ENCODE results near the gene DIP2C. TPM values are rescaled to one million over a fixed set of nuclear protein-coding genes. Genes with fewer than 3 reads are reported as not detected.

The DIP2C gene
- total RNA-seq, 2 experiments from 2014 or later, result 0.85 to 0.95 TPM

DNA sequence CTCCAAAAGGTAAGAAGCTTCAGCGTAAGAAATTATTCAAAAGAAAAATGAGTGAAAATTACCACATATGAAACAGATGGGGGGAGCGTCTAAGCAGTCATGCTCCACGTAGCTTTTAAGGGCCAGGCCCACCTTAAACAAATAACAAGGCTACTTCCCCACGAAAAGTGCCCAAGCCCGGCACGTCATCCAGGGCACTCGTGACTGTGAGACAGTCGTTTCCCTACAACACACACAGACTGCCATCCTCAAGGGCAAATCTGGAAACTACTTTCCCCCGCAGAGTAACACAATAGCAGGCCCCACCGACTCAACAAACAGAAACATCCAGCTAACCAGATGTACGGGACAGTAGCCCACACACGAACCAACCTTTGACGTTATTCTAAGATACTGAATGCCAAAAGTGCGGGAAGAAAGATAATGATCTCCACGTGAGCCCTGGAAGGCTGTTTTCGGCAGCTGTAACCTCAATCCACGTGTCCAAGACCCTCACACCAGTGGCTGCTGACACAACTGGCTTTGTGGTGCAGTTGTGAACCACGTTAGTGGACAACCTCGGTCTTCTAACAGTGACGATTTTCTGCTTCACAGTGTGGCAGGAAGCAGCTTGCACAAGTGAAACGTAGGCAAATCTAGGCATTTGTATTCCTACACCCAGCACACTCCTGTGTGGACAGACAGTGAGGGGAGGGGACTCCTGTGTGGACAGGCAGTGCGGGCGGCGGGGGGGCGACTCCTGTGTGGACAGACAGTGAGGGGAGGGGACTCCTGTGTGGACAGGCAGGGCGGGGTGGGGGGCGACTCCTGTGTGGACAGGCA lies 302.5 kb downstream of the DIP2C start:
- intact Hi-C loops (cut with micrococcal nuclease), result no loop called here
- no peak overlapping the region for H3K27ac Mint-ChIP-seq
- H3K9me3 Mint-ChIP-seq, result no peaks in the 10 kb centered on the region
- POLR2A ChIA-PET, result no interaction called here
- no peak for ATAC-seq
- DNase-seq, result no peak
- CTCF ChIA-PET, result interaction anchor here (1.0 kb wide), 1 partner anchor 12 kb away, joined by 3 read pairs; no protein-coding TSS in a partner anchor
- TF ChIP-seq, protein P1, sequence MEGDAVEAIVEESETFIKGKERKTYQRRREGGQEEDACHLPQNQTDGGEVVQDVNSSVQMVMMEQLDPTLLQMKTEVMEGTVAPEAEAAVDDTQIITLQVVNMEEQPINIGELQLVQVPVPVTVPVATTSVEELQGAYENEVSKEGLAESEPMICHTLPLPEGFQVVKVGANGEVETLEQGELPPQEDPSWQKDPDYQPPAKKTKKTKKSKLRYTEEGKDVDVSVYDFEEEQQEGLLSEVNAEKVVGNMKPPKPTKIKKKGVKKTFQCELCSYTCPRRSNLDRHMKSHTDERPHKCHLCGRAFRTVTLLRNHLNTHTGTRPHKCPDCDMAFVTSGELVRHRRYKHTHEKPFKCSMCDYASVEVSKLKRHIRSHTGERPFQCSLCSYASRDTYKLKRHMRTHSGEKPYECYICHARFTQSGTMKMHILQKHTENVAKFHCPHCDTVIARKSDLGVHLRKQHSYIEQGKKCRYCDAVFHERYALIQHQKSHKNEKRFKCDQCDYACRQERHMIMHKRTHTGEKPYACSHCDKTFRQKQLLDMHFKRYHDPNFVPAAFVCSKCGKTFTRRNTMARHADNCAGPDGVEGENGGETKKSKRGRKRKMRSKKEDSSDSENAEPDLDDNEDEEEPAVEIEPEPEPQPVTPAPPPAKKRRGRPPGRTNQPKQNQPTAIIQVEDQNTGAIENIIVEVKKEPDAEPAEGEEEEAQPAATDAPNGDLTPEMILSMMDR (IDR thresholded peaks at IDR 0.05), result no peak
- no peaks in the 10 kb centered on the region for H3K27me3 Mint-ChIP-seq
- H3K4me3 Mint-ChIP-seq, result no peak overlapping the region
- peaks cover 10% of the 10 kb centered on the region for H3K4me1 Mint-ChIP-seq (ENCODE audit: low read depth)
- H3K36me3 Mint-ChIP-seq (ENCODE audit: low read depth), result peaks cover under 1% of the 10 kb centered on the region

GRCh38 chr10:385571-386300 lies 303.7 kb downstream of the DIP2C start:
- POLR2A ChIA-PET, result no interaction called here

DNA sequence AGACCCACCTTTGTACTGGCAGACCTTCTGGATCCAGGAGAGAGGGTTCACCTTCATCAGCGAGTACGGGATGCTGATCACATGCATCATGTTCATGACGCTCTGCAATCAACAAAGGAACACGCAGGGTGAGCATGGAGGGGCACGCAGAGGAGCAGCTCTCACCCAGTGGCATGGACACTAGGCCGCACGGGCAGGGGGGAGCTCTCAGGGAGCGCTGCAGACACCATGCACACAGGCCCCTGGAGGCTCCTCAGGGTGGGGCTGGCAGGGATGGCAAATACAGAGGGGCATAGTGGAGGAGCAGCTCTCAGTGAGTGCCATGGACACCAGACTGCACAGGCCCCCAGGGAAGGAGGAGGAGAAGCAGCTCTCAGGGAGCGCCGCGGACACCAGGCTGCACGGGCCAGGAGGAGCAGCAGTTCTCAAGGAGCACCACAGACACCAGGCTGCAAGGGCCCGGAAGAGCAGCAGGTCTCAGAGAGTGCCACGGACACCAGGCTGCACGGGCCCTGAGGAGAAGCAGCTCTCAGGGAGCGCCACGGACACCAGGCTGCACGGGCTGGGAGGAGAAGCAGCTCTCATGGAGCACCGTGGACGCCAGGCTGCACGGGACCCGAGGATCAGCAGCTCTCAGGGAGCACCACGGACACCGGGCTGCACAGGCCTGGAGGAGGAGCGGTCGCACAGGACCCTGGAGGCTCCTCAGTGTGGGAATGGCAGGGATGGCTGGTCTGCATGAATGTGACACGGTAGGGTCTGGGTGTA lies 304.7 kb downstream of the DIP2C start:
- POLR2A ChIA-PET, result no interaction called here
- intact Hi-C loops (cut with micrococcal nuclease), result no loop called here
- TF ChIP-seq, protein P1 (IDR thresholded peaks at IDR 0.05), result no peak
- Mint-ChIP-seq H3K27ac (no peak overlapping the region), H3K27me3 (no peaks in the 10 kb centered on the region), H3K4me1 (ENCODE audit: low read depth) (peaks cover 15% of the 10 kb centered on the region), H3K36me3 (ENCODE audit: low read depth) (peaks cover 4% of the 10 kb centered on the region), H3K9me3 (no peaks in the 10 kb centered on the region), H3K4me3 (no peak overlapping the region)
- DNase-seq (no peak), ATAC-seq (no peak)
- CTCF ChIA-PET, result no interaction called here

More at GRCh38 chr10:385571-386300, 303.7 kb downstream of the DIP2C start:
- peaks cover 4% of the 10 kb centered on the region for H3K36me3 Mint-ChIP-seq (ENCODE audit: low read depth)
- ATAC-seq, result no peak
- H3K9me3 Mint-ChIP-seq, result no peaks in the 10 kb centered on the region
- intact Hi-C loops (cut with micrococcal nuclease), result no loop called here
- TF ChIP-seq, protein P1 (IDR thresholded peaks at IDR 0.05), result no peak
- CTCF ChIA-PET, result no interaction called here
- H3K4me3 Mint-ChIP-seq, result no peak overlapping the region
- H3K4me1 Mint-ChIP-seq (ENCODE audit: low read depth), result peaks cover 15% of the 10 kb centered on the region
- no peak for DNase-seq
- no peaks in the 10 kb centered on the region for H3K27me3 Mint-ChIP-seq
- H3K27ac Mint-ChIP-seq, result no peak overlapping the region

GRCh38 chr10:383519-383918 lies 305.9 kb downstream of the DIP2C start:
- ChIA-PET CTCF (no interaction called here), POLR2A (no interaction called here)
- Mint-ChIP-seq H3K4me3 (no peak overlapping the region), H3K4me1 (ENCODE audit: low read depth) (peaks cover 15% of the 10 kb centered on the region), H3K27ac (no peak overlapping the region), H3K27me3 (no peaks in the 10 kb centered on the region), H3K9me3 (no peaks in the 10 kb centered on the region), H3K36me3 (ENCODE audit: low read depth) (peaks cover 4% of the 10 kb centered on the region)
- no peak for ATAC-seq
- TF ChIP-seq, protein P1 (IDR thresholded peaks at IDR 0.05), result no peak
- intact Hi-C loops (cut with micrococcal nuclease), result no loop called here
- DNase-seq, result no peak
